Heart left ventricle (tissue), 16 donors: Measurements from ENCODE around the gene SLC6A17. TPM values are rescaled to one million over a fixed set of nuclear protein-coding genes. Genes with fewer than 3 reads are reported as not detected.

Experiments
- ATAC-seq, 4 donors: fragments of 200-7000 bp; cut with Tn5 transposase; one replicate each; pipeline ENCODE4 v1.9.1; 2020 to 2022; ENCODE audit warnings: moderate library complexity in 4 of 4, mild to moderate bottlenecking in 3 of 4, moderate number of reproducible peaks in 1 of 4
- DNase-seq, 5 donors: peaks; one replicate each; pipeline ENCODE4 v3.0.0-alpha.2; 2020
- H3K27ac ChIP-seq, 12 donors: fragments of 200-600 bp; sonication (generic) in 4 of 12; one replicate each; pipeline versions ENCODE4 v1.5.0 to v1.8.0; 2016 to 2022; ENCODE audit warnings: mild to moderate bottlenecking in 2 of 12
- H3K27me3 ChIP-seq, 9 donors: fragments of 200-600 bp; sonication (generic) in 2 of 9; one replicate each; pipeline versions ENCODE4 v1.5.1 to v1.8.0; 2016 to 2022; ENCODE audit warnings: mild to moderate bottlenecking in 3 of 9
- H3K36me3 ChIP-seq, 9 donors: fragments of 200-600 bp; sonication (generic) in 2 of 9; one replicate each; pipeline versions ENCODE4 v1.5.0 to v1.8.0; 2018 to 2022; ENCODE audit warnings: mild to moderate bottlenecking in 2 of 9
- H3K4me1 ChIP-seq, 12 donors: fragments of 200-600 bp; sonication (generic) in 4 of 12; one replicate each; pipeline versions ENCODE4 v1.5.0 to v1.8.0; 2016 to 2022; ENCODE audit warnings: mild to moderate bottlenecking in 3 of 12
- H3K4me3 ChIP-seq, 12 donors: fragments of 200-600 bp; sonication (generic) in 4 of 12; one replicate each; pipeline versions ENCODE4 v1.5.0 to v1.8.0; 2017 to 2022; ENCODE audit warnings: mild to moderate bottlenecking in 9 of 12, moderate library complexity in 4 of 12
- H3K9me3 ChIP-seq, 12 donors: fragments of 200-600 bp; sonication (generic) in 4 of 12; one replicate each; pipeline versions ENCODE4 v1.5.0 to v1.8.0; 2016 to 2022; ENCODE audit warnings: mild to moderate bottlenecking in 1 of 12
- POLR2A ChIP-seq, 2 donors: fragments of 450-650 bp; IDR thresholded peaks; one replicate each; pipeline ENCODE4 v1.6.1; 2017; ENCODE audit warnings: antibody characterized with exemption in 2 of 2, mild to moderate bottlenecking in 2 of 2, moderate library complexity in 2 of 2
- WGBS, 4 donors: extraction: QIAGEN DNeasy Blood & Tissue Kit in 2 of 4; methylation state at CpG; one replicate each; pipeline versions ENCODE4 v1.1.5 to v1.1.7; 2013 to 2018; 5-methylcytosine and 5-hydroxymethylcytosine counted together
- intact Hi-C, 10 donors: fragments of 100-400 bp; cut with DNase I; formaldehyde crosslinking; loops; one replicate each; pipeline versions ENCODE4 v1.11.1 to v1.14.2; 2022
- polyA plus RNA-seq, 2 donors: library from polyadenylated mRNA; stranded (reverse); fragments of 200-250 nt; gene quantifications; one replicate each; pipeline ENCODE4 v1.2.3, GENCODE V29; 2013
- total RNA-seq, 9 donors: library from RNA; depleted of rRNA in 2 of 9; stranded (reverse); fragments of >200 nt in 2 of 9; fragmentation: NEBNext Ultra II Directional in 3 of 9; extraction: Animal tissue kit (Norgen Biotek cat#: 25700) in 3 of 9; gene quantifications; one replicate each; pipeline versions ENCODE4 v1.1.0 to v1.2.4, GENCODE V29; 2016 to 2023
- TF ChIP-seq, protein P1 (sequence below), 12 donors: fragments of 200-600 bp; sonication (generic) in 4 of 12; IDR thresholded peaks; one replicate each; pipeline versions ENCODE4 v1.5.0 to v1.8.0; 2018 to 2022; ENCODE audit warnings: antibody characterized with exemption in 12 of 12, mild to moderate bottlenecking in 5 of 12
- donor health status: ischemic (EF 13 %, LVEDD 7.1; RV severe dilation, severe dysfunction).
- donor health status: healthy with polysubstance abuse.
- donor health status: DM: no; HTN: yes; CAD: no.
- donor health status: DM: no; HTN: no; CAD: no.
- donor health status: ischemic (EF 25% LVEDD 6.9; RV normal size, moderate dysfunction).
- donor health status: ischemic (EF 25% LVEDD 5.7; RV mildly dilated, moderate dysfunction).
- donor health status: healthy.
- donor health status: DM: yes; HTN: yes; CAD: no.
- donor health status: ischemic (EF 35%, LVEDD 5.7; RV mildly dilated, moderate dysfunction).
- donor health status: nonischemic (EF 11% LVEDD 7.7; RV severe dilation, severe dysfunction).
- donor health status: DM: yes; HTN: yes; CAD: no.
- donor health status: PGD.
- donor health status: ischemic (EF 29% LVEDD 5.4; RV normal size, mild dysfunction).
- donor health status: nonischemic (EF 23%, LVEDD 6.1; RV moderate dilation, normal function).

Gene SLC6A17
- total and polyA plus RNA-seq, 11 donors = 0.07 to 0.50 (median 0.24) TPM; not detected in 3

DNA sequence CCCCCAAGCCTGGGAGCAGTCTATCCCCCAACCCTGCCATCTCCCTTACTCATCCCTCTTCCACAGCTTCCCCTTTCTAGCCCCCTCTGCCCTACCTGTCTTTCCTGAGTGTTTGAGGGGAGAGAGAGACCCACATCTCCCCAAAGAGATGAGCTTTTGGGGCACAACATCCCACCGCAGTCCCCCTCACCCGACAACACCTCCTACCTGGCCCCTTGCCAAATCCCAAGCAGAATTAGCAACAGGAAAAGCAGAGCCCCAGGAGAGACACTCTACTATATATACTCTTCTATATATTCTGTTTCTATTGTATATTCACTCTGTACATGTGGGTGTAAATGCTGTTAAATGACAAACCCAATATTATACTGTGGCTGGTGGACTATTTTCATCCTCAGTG, 49.9 kb downstream of the SLC6A17 start:
- intact Hi-C loops = loop anchor here in 5 of 10 donors (5.0 to 10.0 kb wide), 4 partner anchors 262 to 415 kb away; no protein-coding TSS in a partner anchor
- DNase-seq (no peak), ATAC-seq (no peak)
- Histone ChIP-seq H3K36me3 (no peaks in the 10 kb centered on the region), H3K27ac (no peak overlapping the region), H3K4me3 (no peak overlapping the region), H3K4me1 (peaks cover 0 to 6% (median 0%) of the 10 kb centered on the region in 12 donors), H3K9me3 (no peaks in the 10 kb centered on the region), H3K27me3 (no peaks in the 10 kb centered on the region)
- no peak for TF ChIP-seq POLR2A (IDR thresholded peaks at IDR 0.05)
- TF ChIP-seq, protein P1, sequence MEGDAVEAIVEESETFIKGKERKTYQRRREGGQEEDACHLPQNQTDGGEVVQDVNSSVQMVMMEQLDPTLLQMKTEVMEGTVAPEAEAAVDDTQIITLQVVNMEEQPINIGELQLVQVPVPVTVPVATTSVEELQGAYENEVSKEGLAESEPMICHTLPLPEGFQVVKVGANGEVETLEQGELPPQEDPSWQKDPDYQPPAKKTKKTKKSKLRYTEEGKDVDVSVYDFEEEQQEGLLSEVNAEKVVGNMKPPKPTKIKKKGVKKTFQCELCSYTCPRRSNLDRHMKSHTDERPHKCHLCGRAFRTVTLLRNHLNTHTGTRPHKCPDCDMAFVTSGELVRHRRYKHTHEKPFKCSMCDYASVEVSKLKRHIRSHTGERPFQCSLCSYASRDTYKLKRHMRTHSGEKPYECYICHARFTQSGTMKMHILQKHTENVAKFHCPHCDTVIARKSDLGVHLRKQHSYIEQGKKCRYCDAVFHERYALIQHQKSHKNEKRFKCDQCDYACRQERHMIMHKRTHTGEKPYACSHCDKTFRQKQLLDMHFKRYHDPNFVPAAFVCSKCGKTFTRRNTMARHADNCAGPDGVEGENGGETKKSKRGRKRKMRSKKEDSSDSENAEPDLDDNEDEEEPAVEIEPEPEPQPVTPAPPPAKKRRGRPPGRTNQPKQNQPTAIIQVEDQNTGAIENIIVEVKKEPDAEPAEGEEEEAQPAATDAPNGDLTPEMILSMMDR (IDR thresholded peaks at IDR 0.05) = no peak
- WGBS, 4 donors = 2 to 20% (median 7%) methylated on average over 2 of the region's 2 CpGs

DNA sequence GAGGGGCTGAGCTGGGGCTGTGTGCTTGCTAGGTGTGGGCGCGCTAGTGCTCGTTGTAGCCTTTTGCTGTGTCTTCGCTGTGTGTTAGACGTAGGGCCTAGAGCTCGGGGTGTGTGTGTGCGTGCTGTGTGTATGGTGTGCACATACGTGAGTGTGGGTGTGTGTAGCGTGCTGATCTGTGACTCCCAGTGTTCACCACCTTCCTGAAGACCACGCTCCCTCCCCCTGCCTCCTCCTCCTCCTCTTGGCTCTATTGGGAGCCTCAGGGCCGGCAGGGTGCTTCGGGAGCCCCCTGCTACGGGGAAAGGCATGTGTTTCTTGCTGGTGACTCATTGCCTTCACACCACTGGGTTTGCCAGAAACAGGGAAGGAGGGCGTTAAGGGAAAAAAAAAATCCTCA, 50.4 kb downstream of the SLC6A17 start:
- DNase-seq (no peak), ATAC-seq (no peak)
- Histone ChIP-seq H3K9me3 (no peaks in the 10 kb centered on the region), H3K27ac (no peak overlapping the region), H3K36me3 (no peaks in the 10 kb centered on the region), H3K27me3 (no peaks in the 10 kb centered on the region), H3K4me3 (no peak overlapping the region), H3K4me1 (peaks cover 0 to 6% (median 0%) of the 10 kb centered on the region in 12 donors)
- 67 to 77% (median 69%) methylated on average over 13 to 14 of the region's 14 CpGs for whole genome bisulfite sequencing, 4 donors
- intact Hi-C loops = loop anchor here in 5 of 10 donors (5.0 to 10.0 kb wide), 4 partner anchors 262 to 414 kb away; no protein-coding TSS in a partner anchor
- no peak for TF ChIP-seq POLR2A (IDR thresholded peaks at IDR 0.05)
- TF ChIP-seq, protein P1 (IDR thresholded peaks at IDR 0.05) = no peak

DNA sequence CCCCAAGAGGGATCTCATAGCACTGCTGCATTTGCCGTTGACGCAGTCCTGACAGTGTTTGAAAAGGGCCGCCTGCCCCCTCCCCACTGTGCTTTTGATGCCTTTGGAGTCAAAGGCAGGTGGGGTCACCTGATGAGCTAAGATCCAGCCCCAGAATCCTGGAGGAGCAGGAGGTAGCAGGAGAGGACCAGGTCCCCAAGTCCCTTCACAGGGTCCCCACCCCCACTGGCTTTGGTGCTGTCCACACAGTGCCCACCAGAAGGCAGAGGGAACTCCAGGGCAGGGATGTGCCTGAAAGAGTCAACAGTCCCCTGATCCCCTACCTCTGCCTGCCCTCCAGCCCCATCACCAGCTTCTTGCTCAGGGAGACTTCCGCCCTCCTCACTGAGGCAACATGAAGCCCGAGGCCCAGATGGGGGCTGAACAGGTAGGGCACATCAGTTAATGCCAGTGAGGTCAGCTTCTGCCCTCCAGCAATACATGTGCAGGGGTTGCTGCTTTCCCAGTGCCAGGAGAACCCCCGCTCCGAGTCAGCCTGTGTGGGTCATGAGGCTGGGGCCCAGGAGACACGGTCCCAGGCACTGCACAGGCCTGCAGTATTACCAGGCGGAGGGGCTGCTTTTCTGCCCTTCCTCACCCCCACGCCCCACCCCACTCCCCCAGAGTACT, 51.0 kb downstream of the SLC6A17 start:
- peaks cover 0 to 6% (median 0%) of the 10 kb centered on the region in 12 donors for H3K4me1 ChIP-seq
- no peak for TF ChIP-seq POLR2A (IDR thresholded peaks at IDR 0.05)
- TF ChIP-seq, protein P1 (IDR thresholded peaks at IDR 0.05) = no peak
- intact Hi-C loops = loop anchor here in 5 of 10 donors (5.0 to 10.0 kb wide), 4 partner anchors 261 to 414 kb away; no protein-coding TSS in a partner anchor
- no peak for ATAC-seq
- H3K4me3 ChIP-seq = no peak overlapping the region
- no peak overlapping the region for H3K27ac ChIP-seq
- WGBS, 4 donors = 86 to 90% (median 88%) methylated on average over 6 to 10 of the region's 10 CpGs
- no peaks in the 10 kb centered on the region for H3K9me3 ChIP-seq
- H3K27me3 ChIP-seq = no peaks in the 10 kb centered on the region
- no peaks in the 10 kb centered on the region for H3K36me3 ChIP-seq
- no peak for DNase-seq

DNA sequence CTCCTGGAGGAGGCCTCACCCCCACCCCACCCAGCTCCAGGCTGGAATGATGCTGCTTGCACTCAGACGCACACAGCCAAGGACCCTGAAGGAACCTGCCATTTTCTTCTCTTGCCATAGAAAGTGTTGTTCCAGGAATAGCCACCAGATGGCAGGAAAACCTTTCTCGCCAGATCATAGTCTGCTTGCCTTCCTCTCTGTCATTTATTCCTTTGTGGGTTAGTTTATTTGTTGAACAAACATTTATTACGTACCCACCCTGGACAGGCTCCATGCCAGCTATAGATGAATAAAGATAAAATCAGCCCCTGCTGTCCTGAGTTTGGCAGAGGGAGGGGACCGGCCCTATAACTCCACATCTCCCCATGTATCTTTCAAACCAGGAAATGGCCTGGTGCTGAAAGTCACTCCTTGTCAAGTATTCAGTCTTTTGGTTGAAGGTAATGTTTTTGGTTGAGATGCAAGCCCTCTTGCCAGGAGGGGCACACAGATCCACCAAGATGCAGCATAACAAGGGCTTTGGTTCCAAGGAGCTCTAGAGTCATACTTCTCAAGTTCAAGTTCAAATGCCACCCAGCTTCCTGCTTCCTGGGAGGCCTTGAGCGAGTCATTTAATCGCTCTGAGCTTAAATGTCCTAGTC, 52.8 kb downstream of the SLC6A17 start:
- 34 to 38% (median 35%) methylated on average over 6 of the region's 6 CpGs for WGBS, 4 donors
- no peaks in the 10 kb centered on the region for H3K27me3 ChIP-seq
- H3K4me1 ChIP-seq = peaks cover 0 to 11% (median 0%) of the 10 kb centered on the region in 12 donors
- intact Hi-C loops = loop anchor here in 9 of 10 donors (1.0 to 10.0 kb wide), 8 partner anchors 109 to 412 kb away; no protein-coding TSS in a partner anchor
- TF ChIP-seq, protein P1 (IDR thresholded peaks at IDR 0.05) = peak; percentile 78 to 93 (median 86)
- no peak for TF ChIP-seq POLR2A (IDR thresholded peaks at IDR 0.05)
- H3K36me3 ChIP-seq = no peaks in the 10 kb centered on the region
- no peak overlapping the region for H3K4me3 ChIP-seq
- no peaks in the 10 kb centered on the region for H3K9me3 ChIP-seq
- ATAC-seq (peak; percentile 30 to 57 (median 46)), DNase-seq (peak in 2 of 5 donors; percentile 43 to 44)
- no peak overlapping the region for H3K27ac ChIP-seq
